ENCODE data around the gene KCNK1. TPM values are rescaled to one million over a fixed set of nuclear protein-coding genes. Genes with fewer than 3 reads are reported as not detected.
"Not testable (repeated sequence)": the region's sequence is repeated elsewhere in the genome, so short reads cannot be mapped to it uniquely, and the experiment has no call there.

The KCNK1 gene
- total RNA-seq, 2 donors from 2014 or later = 42.3 to 54.2 TPM

- no peak for DNase-seq (ENCODE audit: low spot score)
- TF ChIP-seq CTCF (IDR thresholded peaks at IDR 0.05) = no peak
These were observed 65.9 kb downstream of the KCNK1 start for GRCh38 chr1:233679591-233680373.

GRCh38 chr1:233681285-233681684 is 67.4 kb downstream of the KCNK1 start:
- Histone ChIP-seq H3K36me3 (no peaks in the 10 kb centered on the region), H3K4me1 (peaks cover 0 to 3% of the 10 kb centered on the region in 2 donors), H3K9me3 (no peaks in the 10 kb centered on the region), H3K27me3 (no peaks in the 10 kb centered on the region), H3K27ac (no peak overlapping the region), H3K4me3 (no peak overlapping the region)
- DNase-seq (ENCODE audit: low spot score) = no peak
- no peak for TF ChIP-seq CTCF (IDR thresholded peaks at IDR 0.05)

More at GRCh38 chr1:233679591-233680373, 65.9 kb downstream of the KCNK1 start:
- Histone ChIP-seq H3K4me1 (peaks cover 0 to 3% of the 10 kb centered on the region in 2 donors), H3K9me3 (no peaks in the 10 kb centered on the region), H3K4me3 (no peak overlapping the region), H3K27me3 (no peaks in the 10 kb centered on the region), H3K36me3 (no peaks in the 10 kb centered on the region), H3K27ac (peak overlapping the region; percentile 40 to 80)

GRCh38 chr1:233686653-233687052 is 72.7 kb downstream of the KCNK1 start:
- H3K4me3 ChIP-seq; H3K36me3 ChIP-seq; H3K27ac ChIP-seq; H3K9me3 ChIP-seq; DNase-seq (ENCODE audit: low spot score); H3K27me3 ChIP-seq: not testable (repeated sequence)
- H3K4me1 ChIP-seq = peaks cover 0 to 16% of the 10 kb centered on the region in 2 donors

DNA sequence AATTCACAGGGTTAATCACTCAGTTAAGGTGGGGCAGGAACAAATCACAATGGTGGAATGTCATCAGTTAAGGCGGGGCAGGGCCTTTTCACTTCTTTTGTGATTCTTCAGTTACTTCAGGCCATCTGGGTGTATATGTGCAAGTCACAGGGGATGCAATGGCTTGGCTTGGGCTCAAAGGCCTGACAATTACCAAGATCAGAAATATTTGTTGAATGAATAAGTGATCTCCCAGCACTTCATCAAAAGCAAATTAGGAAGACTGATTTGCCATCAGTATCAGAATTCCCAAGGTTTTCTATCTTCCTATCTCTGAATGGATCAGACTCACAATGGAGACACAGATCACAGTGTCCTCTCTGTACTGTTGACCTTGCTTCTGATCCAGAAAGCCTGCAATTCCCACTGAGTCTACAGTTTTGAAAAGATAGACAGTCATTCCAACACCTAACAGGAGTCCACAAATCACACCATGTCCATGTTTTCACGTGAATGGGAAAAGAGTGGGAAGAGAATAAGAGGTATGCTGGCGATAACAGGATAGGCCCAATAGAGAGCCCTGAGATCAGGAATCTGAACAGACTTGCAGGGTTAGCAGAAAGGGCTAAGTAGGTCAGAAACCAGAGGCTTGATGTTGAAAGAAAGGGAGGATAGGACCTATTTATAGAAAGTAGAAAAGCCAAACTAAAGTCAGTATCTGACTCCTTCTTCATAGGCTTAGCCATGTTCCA is 75.3 kb downstream of the KCNK1 start:
- TF ChIP-seq CTCF (IDR thresholded peaks at IDR 0.05) = no peak
- DNase-seq (ENCODE audit: low spot score) = no peak
- Histone ChIP-seq H3K4me3 (no peak overlapping the region), H3K4me1 (peaks cover 0 to 16% of the 10 kb centered on the region in 2 donors), H3K27me3 (no peaks in the 10 kb centered on the region), H3K27ac (peak overlapping the region; percentile 36 to 43), H3K9me3 (no peaks in the 10 kb centered on the region), H3K36me3 (no peaks in the 10 kb centered on the region)

DNA sequence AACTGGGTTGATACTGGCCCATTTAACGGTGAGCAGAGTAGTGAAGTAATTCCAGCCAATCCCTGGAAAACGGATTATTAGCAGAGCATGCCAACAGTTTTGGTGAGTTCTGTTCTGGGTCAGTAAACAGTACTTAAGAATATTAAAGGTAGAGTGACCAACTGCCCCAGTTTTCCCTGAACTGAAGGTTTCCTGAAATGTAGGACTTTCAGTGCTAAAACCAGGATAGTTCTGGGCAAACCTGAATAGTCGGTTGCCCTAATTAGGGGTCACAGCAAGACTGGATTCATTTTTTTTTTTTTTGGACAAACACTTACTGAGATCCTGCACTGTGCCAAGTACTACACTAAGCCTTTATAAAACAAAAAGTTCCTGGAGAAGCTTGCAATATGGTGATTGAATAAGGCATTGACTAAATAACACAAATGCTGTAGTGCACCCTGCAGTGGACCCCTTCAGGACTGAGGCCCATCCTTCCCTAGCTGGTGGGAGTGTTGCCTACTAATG is 75.9 kb downstream of the KCNK1 start:
- TF ChIP-seq CTCF (IDR thresholded peaks at IDR 0.05) = no peak
- Histone ChIP-seq H3K27me3 (no peaks in the 10 kb centered on the region), H3K9me3 (no peaks in the 10 kb centered on the region), H3K36me3 (no peaks in the 10 kb centered on the region), H3K4me3 (no peak overlapping the region), H3K27ac (peak overlapping the region; percentile 36 to 43), H3K4me1 (peaks cover 0 to 16% of the 10 kb centered on the region in 2 donors)
- DNase-seq (ENCODE audit: low spot score) = no peak

- DNase-seq (ENCODE audit: low spot score) = no peak
- no peaks in the 10 kb centered on the region for H3K27me3 ChIP-seq
- H3K27ac ChIP-seq = peak overlapping the region; percentile 69 to 92
- no peak for TF ChIP-seq CTCF (IDR thresholded peaks at IDR 0.05)
- peaks cover 0 to 8% of the 10 kb centered on the region in 2 donors for H3K4me1 ChIP-seq
- H3K4me3 ChIP-seq = no peak overlapping the region
- no peaks in the 10 kb centered on the region for H3K9me3 ChIP-seq
- no peaks in the 10 kb centered on the region for H3K36me3 ChIP-seq
These were observed 82.0 kb downstream of the KCNK1 start for GRCh38 chr1:233695901-233696300.
